ENCODE results near the gene MRO.
"Not testable (repeated sequence)": the region's sequence is repeated elsewhere in the genome, so short reads cannot be mapped to it uniquely, and the experiment has no call there.

Gene MRO

DNA sequence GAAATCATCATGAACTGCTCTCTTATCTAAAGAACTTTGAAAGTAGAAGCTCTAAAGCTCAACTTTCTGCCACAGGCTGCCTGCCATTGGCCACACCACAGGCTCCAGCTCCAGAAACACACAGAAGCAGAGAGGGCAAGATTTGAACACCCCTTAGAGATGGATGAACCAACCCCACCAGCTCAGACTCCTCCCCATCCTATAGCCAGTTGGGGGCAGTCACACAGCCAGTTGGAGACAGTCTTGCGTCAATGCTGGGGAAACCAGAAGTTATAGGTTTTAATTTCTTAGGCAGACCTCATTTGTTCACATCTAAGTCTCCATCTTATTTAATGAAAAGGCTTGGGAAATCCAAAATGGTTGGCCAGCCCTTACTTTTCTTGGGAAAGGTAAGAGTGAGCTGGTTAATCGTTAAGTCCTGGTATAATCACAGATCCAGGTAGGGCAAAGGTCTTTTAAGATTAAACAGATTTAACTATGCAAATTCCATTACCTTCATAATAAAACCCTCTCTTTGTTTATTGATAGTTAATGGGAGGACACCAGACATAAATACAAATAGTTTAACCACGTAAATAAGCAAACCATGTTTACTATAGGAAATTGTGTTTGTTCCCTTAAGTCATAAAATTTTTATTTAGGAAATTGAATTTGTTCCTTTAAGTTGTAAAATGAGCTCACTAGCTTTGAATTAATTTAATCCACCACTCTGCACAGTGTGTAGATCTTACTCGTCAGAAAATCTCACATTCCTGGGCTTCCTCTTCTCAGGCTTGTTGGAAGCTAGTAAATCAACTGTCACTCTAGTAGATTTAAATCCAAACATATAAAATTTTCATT is 28.0 kb downstream of the MRO start:
- no peak for DNase-seq

DNA sequence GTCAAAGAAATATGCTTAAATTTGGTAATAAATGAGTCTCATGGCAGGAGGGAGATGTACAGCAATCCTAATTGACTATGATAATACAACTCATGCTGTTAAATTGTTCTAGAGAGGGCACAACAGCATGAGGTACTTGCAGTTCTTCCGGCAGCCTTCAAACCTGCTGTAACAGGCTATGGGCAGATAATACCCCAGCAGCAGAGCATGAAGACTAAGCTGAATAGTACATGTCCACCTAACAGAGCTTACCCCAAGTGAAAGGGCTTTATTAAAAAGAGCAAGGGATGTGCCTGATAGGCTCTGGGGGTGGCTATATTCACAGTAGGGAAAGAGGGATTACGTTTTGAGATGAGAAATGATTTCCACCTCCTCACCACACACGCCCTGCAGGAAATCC is 28.9 kb downstream of the MRO start:
- DNase-seq = no peak

DNA sequence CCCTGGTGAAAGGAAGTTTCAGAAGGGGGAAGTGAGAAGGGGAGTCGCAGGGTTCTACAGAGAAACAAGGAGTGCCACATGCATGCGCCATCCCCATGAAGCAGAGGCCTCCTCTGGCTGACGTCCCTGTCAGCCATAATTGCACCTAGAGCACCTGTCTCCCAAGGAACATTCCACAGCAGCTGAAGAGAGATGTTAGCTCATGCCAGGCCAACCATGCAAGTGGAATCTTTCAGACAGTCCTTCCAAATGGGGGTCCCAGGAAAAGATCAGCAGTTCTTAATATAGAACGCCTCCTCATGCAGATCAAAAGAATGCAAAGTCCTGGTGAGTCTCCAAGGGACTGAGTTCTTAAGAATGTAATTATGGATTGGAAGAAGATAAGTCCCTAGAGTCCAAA is 29.6 kb downstream of the MRO start:
- DNase-seq = no peak

DNA sequence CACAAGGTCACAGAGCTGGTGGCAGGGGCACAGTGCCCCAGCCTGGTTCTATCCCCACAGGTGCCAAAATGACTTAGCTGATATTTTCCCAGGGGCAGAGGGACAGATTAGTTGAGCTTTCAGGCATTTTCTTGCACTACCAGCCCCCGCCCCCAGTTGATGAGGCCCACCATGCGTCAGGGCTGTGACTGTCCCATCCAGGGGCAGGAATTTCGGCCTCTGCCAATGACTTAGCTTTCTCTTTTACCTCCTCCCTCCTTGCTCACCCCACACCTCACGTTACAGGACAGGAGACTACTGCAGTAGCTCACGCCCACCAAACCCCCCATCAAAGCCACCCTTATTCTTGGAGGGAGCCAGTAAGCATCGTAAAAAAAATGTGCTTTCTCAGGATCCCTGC is 31.5 kb downstream of the MRO start:
- DNase-seq = no peak

DNA sequence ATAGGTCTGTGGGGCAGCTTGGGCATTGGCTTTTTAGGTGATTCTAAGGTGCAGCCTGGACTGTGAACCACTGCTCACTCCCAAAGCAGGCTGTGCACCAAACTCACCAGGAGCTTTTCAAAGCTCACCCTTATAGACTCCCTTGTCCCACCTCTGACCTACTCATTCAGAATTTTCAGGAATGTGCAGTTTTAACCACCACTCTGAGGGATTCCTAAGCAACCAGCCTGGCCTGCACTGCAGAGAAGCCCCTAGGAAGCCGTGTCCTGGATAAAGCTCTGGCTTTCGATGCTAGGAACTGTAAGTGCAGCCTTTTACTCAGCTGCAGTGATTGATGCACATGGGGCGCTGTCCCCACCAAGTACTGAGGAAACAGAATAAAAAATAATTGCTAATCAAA is 33.0 kb downstream of the MRO start:
- no peak for DNase-seq

DNA sequence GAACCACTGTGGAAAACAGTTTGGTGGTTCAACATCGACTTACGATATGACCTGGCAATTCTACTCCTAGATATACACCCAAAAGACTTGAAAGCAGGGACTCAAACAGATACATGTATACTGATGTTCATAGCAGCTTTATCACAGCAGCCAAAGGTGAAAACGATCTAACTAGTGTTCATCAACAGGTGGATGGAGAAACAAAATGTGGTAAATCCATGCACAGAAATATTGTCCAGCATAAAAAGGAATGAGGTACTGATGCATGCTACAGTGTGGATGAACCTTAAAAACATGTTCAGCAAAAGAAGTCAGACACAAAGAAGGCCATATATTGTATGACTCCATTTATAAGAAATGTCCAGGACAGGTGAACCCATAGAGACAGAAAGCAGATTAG is 36.3 kb downstream of the MRO start:
- no peak for DNase-seq

DNA sequence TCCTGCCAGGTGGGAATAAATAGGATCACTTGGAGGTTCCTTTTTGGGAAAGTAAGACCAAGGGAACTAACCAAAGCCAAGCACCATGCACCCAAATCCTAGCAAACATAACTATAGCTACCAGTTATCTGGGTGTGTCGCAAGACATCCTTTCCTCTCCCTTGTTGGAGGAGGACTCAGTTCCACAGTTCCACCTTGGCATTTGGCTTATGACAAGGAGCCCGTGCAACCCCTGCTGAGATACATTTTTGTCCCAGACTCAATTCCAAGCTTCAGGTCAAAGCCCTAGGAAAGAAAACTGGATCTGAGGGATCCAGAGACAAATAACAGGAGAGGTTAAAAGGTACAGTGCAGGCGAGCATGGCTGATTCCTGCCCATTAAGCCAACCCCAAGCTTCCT is 40.8 kb downstream of the MRO start:
- DNase-seq = not testable (repeated sequence)

DNA sequence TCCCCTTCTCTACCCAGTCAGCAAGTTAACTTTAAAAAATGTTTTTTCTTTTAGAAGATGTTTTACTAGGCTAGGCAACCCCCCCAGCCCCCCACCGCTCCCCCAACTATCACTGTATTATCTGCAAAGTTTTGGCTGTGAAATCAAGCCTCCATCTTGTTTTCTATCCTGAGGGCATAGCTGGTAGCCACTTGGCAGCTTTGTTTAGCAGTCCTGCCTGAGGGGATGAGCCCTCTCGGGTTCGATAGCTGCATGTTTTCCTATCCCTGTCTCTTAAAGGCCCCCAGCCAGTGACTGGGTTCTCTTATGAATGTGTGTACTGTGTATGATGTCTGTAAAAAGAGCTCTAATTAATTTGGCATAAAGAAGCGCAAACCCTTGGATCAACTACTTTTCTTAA is 43.4 kb downstream of the MRO start:
- no peak for DNase-seq

DNA sequence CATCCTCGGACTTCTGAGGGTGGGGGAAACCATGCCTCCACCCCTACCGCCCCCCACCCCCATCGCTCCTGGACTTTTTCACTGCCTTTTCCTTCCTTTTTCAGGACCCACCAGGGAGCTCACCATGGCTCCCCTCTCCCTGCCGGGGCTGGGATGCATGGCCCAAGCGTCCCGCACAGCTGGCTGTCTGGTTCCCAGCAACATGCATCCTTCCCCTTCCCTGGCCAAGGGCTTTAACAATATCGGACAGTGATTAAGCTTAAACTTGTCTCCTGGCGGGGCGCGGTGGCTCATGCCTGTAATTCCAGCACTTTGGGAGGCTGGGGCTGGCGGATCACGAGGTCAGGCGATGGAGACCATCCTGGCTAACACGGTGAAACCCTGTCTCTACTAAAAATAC is 44.1 kb downstream of the MRO start:
- no peak for DNase-seq

DNA sequence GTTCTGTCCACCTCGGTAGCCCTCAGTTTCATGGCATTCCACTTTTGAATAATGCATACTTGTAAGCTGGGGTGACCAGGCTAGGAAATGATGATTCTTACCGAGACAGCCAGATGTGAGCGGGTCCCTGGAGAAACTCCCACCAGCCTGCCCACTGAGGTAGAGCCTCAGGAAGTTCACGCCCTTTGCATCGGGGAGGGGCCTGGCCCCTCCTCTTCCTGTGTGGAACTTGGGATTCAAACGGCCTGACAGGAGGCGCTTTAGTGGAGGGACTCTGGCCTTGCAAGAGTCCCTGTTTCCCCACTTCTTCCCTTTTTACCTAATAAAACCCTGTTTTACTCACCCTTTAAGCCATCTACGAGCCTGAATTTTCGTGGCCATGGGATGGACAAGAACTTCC is 44.6 kb downstream of the MRO start:
- DNase-seq = no peak

DNA sequence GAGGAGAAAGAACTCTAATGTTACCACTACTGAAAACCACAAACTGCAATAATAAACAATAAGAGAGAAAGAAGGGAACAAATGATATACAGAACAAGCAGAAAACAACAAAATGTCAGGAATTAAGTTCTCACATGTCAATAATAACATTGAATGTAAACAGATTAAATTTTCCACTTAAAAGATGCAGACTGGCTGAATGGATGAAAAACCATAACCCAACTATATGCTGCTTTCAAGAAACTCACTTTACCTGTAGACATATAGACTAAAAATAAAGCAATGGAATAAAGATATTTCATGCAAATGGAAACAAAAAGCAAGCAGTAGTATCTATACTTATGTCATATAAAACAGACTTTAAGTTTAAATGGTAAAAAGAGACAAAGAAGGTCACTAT is 50.4 kb downstream of the MRO start:
- DNase-seq = no peak

DNA sequence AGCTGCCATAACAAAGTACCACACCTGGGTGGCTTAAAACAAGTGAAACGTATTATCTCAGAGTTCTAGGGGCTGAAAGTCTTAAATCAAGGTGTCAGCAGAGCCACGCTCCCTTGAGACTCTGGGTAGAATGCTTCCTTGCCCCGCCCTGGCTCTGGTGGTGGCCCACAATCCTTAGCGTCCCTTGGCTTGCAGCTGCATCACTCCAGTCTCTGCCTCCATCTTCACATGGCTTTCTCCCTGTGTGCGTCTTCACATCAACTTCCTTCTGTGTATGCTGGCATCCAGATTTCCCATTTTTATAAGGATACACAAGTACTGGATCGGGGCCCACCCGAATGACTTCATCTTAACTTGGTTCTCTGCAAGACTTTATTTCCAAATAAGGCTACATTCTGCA is 62.5 kb downstream of the MRO start:
- no peak for DNase-seq

DNA sequence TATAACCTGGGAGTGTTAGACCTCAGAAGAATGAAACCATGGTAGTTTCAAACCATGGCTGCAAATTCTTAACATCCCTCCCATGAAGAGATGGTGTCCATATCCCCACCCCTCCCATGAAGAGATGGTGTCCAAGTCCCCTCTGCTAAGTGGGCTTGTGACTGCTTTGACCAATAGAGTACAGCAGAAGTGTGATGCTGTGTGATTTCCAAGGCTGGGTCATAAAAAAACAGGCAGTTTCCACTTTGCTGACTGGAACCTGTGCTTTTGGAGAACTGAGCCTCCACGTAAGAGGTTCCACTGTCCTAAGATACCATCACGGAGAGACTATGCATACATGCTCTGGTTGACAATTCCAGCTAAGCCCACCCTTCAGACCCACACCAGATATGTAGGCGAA is 65.5 kb downstream of the MRO start:
- no peak for DNase-seq

DNA sequence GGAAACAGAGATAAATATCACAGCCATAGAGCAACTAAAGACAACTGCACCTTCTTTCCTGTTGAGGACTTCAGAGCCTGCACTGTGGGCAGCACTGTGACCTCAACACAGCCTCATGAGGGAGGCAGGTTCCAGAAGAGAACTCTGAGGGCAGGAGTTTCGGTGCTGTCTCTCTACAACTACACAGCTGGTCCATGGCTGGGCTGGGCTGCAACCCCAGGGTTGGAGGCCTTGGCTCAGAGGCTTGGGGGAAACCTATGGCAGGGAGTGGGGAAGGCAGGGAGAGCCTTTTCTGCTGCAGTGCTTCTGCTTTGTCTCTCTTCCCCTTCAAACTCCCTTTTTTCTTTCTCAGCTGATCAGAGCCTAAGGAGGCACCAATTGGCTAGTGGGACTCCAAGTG is 66.5 kb downstream of the MRO start:
- no peak for DNase-seq

DNA sequence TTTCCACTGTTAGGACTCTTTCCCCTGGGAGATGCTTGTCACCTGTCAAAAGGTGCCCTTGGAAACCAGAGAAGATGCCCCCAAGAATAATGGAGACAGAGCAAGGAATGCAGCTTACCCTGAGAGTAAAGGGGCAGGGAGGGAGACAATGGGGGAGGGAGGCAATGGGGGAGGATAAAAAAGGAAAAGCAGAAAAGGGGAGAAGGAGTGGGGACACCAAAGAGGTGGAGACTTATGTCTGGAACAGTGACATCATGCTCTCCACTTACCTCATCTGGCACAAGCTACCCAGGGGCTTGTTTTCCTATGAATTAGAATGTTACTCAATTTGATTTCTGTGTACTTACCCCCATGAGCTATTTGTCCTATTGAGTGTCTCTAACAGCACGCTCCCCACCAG is 67.9 kb downstream of the MRO start:
- no peak for DNase-seq

DNA sequence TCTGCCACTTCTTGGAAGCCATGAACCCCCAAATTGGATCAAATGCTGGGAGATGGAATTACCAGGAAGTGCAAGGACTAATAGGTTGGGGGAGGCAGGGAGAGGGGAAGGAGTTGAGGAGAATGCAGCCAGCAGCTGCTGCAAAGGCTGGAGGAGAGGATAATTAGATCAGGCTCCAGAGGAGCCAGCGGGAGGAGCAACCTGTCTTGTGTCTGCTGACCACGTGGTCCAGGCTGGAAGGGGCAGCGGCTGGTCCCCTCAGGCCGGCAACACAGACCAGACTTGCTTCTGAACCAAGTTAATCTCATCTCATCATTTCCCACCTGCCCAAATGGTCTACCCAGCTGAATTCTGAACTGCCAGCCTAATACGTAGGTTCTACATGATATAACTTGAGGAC is 68.3 kb downstream of the MRO start:
- DNase-seq = no peak

DNA sequence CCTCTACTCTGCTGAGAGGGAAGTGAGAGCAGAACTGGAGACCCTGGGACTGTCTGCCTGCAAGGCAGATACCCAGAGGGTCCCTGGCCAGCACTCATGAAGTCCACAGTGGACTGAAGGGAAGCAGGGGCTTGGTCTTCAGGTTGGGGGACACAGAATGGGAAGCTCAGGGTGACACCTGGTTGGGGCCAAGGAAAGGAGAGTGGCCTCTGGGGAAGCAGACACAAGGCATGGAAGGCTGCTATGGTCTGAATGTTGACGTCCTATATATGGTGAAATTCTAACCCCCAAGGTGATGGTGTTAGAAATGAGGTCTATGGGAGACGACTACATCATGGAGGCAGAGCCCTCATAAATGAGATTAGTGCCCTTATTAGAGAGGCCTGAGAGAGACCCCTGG is 69.3 kb downstream of the MRO start:
- DNase-seq = no peak

DNA sequence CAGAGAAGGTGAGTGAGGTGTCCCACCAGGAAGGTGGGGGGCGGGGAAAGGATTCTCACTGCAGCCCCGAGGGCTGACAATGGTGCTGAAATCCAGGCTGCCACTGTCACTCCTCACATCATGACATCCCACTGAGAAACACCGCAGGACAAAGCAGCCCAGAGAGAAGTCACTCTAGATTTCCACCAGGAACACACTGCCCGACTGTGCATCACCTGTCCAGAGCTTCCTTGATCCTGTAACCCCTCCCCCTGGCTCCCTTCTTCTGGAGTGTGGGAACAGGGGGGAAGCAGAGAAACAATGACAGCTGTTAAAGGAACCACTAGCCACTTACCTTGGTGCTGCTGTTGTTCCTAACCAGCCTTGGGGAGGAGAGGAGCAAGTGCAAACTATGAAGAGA is 69.9 kb downstream of the MRO start:
- no peak for DNase-seq

DNA sequence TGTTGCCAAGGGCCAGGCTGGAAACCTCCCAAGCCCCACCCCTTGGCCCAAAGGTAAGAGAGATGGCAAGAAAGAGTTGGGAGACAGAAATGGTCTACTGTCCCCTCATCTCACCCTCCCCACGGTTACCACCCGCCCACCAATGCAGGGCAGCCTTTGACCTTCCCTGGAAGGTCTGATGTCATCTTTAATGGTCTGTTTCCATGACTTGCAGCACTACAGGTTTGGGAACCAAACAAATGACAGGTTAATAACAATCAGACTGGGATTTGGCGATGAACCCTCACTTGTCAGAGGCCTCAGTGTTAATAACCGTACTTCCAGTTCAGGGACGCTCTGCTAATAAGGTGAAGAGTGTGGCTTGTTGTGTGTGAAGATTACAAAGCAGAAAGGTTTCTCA is 70.4 kb downstream of the MRO start:
- no peak for DNase-seq

DNA sequence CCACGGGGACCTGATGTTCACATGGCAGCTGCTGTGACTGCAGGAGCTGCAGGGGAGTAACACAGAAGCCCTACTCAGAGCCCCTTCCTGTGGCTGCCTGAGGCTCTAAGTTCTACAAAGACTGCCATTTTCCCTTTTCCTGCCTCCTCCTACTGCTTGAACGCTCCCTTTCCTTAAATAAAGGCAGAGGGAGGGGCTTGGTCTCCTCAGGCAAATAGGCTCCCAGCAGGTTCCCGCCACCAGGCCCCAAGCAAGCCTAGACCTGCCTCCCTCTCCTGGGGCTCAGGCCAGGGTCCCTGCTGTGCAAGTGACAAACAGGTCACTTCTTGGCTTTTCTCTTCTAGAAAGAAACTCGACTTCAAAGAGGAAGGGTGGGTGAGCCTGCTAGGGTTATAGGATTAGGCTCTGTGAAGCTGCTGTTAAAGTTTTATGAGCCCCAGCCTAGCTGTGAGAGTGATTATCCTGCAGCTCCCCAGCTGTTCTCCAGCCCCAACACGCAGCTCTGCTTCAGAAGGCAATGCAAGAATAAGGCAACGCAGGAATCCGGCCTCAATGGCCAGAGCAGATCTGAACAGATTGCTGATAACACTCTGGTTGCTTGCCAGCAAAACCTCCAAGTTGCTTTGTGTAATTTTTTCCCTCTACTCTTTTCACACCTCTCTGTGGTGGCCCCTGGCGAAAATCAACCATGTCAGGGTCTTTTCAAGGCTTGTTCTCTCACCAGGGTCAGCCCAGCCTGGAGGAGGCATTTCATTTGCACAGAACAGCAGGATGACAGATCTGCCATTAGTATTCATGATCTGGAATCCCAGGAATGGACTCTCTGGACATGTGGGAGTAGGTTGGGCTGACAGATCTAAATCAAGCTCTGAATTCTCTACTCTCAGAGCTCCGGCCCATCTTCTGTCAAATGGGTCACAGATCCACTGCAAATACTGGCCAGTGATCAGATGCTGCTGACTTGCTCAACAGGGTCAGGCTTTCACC is 71.3 kb downstream of the MRO start:
- no peak for DNase-seq

DNA sequence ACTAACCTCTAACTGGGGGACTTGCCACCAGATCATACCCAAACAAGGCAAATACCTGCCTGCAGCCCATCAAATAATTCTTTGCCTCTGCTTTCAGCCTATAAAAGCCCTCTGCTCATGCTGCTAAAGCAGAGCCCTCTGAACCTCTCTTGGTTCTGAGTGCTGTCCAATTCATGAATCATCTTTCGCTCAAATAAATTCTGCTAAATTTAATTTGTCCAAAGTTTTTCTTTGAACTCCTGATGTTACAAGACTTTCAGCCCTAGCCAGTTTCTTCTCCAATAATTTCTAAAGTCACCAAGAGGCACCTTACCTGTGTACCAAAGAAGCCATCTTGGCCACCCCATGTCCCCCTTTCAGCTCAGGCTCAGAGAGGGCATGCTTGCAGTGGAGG is 72.0 kb downstream of the MRO start:
- DNase-seq = no peak

DNA sequence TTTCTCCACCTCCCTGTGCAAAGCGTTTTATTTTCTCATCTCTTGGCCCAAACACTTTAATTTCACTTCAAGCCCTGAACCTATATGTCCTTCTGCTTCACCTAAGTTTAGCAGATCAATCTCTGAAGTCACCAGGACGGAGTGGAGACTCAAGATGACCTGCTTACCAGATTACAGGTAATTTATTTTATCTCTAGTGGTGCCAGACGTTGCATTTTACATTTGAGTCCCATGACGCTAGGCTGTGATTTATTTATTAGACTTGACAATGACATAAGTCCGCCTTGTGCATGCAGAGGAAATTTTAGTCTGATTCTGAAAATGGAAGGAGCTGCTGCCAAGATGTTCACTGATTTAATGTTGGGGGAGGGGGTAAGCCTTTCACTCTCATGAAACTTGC is 73.9 kb downstream of the MRO start:
- DNase-seq = no peak

Data from T-helper 2 cell (primary cell).